H9 (cell line): ENCODE results near the gene PRR20D. TPM values are rescaled to one million over a fixed set of nuclear protein-coding genes. Genes with fewer than 3 reads are reported as not detected.

Experiments
- DNase-seq: peaks from one replicate; pipeline ENCODE4 v3.0.0-alpha.2; 2017
- H2AFZ ChIP-seq: one replicate; pipeline ENCODE4 v1.6.1; 2013; ENCODE audit warnings: mild to moderate bottlenecking, low read length, control low read depth, moderate library complexity
- H2AK5ac ChIP-seq: 2 replicates; pipeline ENCODE4 v1.6.1; 2013; ENCODE audit warnings: low read length, control low read depth, mixed read lengths; ENCODE audit not compliant: insufficient read length
- H2BK120ac ChIP-seq: one replicate; pipeline ENCODE4 v1.6.1; 2013; ENCODE audit warnings: low read depth, mild to moderate bottlenecking, low read length, control low read depth, inconsistent platforms; ENCODE audit not compliant: poor library complexity, severe bottlenecking
- H2BK12ac ChIP-seq: 2 replicates; pipeline ENCODE4 v1.6.1; 2013; ENCODE audit warnings: low read length, control low read depth, mixed read lengths, low read depth; ENCODE audit not compliant: insufficient read length
- H2BK15ac ChIP-seq: 2 replicates; pipeline ENCODE4 v1.6.1; 2013; ENCODE audit warnings: low read depth, low read length, control low read depth
- H2BK20ac ChIP-seq: one replicate; pipeline ENCODE4 v1.6.1; 2013; ENCODE audit warnings: low read depth, mild to moderate bottlenecking, low read length, control low read depth, inconsistent platforms; ENCODE audit not compliant: poor library complexity, severe bottlenecking
- H2BK5ac ChIP-seq: 2 replicates; pipeline ENCODE4 v1.6.1; 2013; ENCODE audit warnings: low read length, control low read depth, mixed read lengths; ENCODE audit not compliant: insufficient read length
- H3K14ac ChIP-seq: 2 replicates; pipeline ENCODE4 v1.6.1; 2013; ENCODE audit warnings: low read length, control low read depth; ENCODE audit not compliant: insufficient read depth
- H3K18ac ChIP-seq: 2 replicates; pipeline ENCODE4 v1.6.1; 2013; ENCODE audit warnings: low read depth, mild to moderate bottlenecking, mixed read lengths, low read length, control low read depth; ENCODE audit not compliant: insufficient read length
- H3K23ac ChIP-seq: 2 replicates; pipeline ENCODE4 v1.6.1; 2013; ENCODE audit warnings: low read length, control low read depth, mixed read lengths, low read depth; ENCODE audit not compliant: insufficient read length
- H3K23me2 ChIP-seq: 2 replicates; pipeline ENCODE4 v1.6.1; 2013; ENCODE audit warnings: low read depth, mild to moderate bottlenecking, mixed read lengths, low read length, control low read depth; ENCODE audit not compliant: insufficient read length, poor library complexity, severe bottlenecking
- H3K27ac ChIP-seq: 2 replicates; pipeline ENCODE4 v1.5.1; 2013; ENCODE audit warnings: low read length, control low read depth, mixed read lengths, low read depth; ENCODE audit not compliant: insufficient read length
- H3K27me3 ChIP-seq: 2 replicates; pipeline ENCODE4 v1.6.1; 2013; ENCODE audit warnings: low read length, control low read depth, inconsistent platforms; ENCODE audit not compliant: insufficient read depth
- H3K4ac ChIP-seq: 2 replicates; pipeline ENCODE4 v1.6.1; 2013; ENCODE audit warnings: low read depth, mild to moderate bottlenecking, control low read depth, inconsistent platforms, low read length, moderate library complexity
- H3K4me1 ChIP-seq: 2 replicates; pipeline ENCODE4 v1.6.1; 2013; ENCODE audit warnings: low read length, control low read depth, inconsistent platforms; ENCODE audit not compliant: insufficient read depth
- H3K4me2 ChIP-seq: 2 replicates; pipeline ENCODE4 v1.6.1; 2013; ENCODE audit warnings: low read length, control low read depth, mixed read lengths; ENCODE audit not compliant: insufficient read length, insufficient read depth
- H3K56ac ChIP-seq: 2 replicates; pipeline ENCODE4 v1.6.1; 2013; ENCODE audit warnings: low read depth, mild to moderate bottlenecking, mixed read lengths, low read length, control low read depth; ENCODE audit not compliant: insufficient read length
- H3K79me1 ChIP-seq: 2 replicates; pipeline ENCODE4 v1.6.1; 2013; ENCODE audit warnings: low read depth, mild to moderate bottlenecking, moderate library complexity, low read length, control low read depth, inconsistent platforms; ENCODE audit not compliant: insufficient read depth, poor library complexity, severe bottlenecking
- H3K79me2 ChIP-seq: 2 replicates; pipeline ENCODE4 v1.6.1; 2013; ENCODE audit warnings: low read length, control low read depth, inconsistent platforms; ENCODE audit not compliant: insufficient read depth
- H3K9ac ChIP-seq: 2 replicates; pipeline ENCODE4 v1.6.1; 2013; ENCODE audit warnings: low read length, control low read depth, mixed read lengths; ENCODE audit not compliant: insufficient read length; ENCODE audit errors: extremely low read depth
- H3K9me3 ChIP-seq: one replicate; pipeline ENCODE4 v1.6.1; 2013; ENCODE audit warnings: low read depth, low read length, inconsistent platforms; ENCODE audit not compliant: control insufficient read depth
- H3T11ph ChIP-seq: one replicate; pipeline ENCODE4 v1.6.1; 2013; ENCODE audit warnings: mild to moderate bottlenecking, low read length, control low read depth, inconsistent platforms
- H4K20me1 ChIP-seq: one replicate; pipeline ENCODE4 v1.6.1; 2013; ENCODE audit not compliant: control insufficient read depth, insufficient read length, insufficient read depth
- H4K5ac ChIP-seq: 2 replicates; pipeline ENCODE4 v1.6.1; 2013; ENCODE audit warnings: low read depth, mild to moderate bottlenecking, mixed read lengths, low read length, control low read depth; ENCODE audit not compliant: insufficient read length
- H4K8ac ChIP-seq: replicated peaks from 2 replicates; pipeline ENCODE4 v1.6.1; 2013; ENCODE audit warnings: low read length, control low read depth, mixed read lengths, low read depth; ENCODE audit not compliant: insufficient read length
- H4K91ac ChIP-seq: 2 replicates; pipeline ENCODE4 v1.6.1; 2013; ENCODE audit warnings: low read depth, mild to moderate bottlenecking, moderate library complexity, mixed read lengths, low read length, control low read depth; ENCODE audit not compliant: insufficient read length
- H3K27ac Mint-ChIP-seq, 3 experiments: 2 replicates in 2 of 3; 3 replicates in 1 of 3; pipeline ENCODE4 v1.8.0; 2020 to 2021; ENCODE audit warnings: mixed read lengths in 3 of 3, mild to moderate bottlenecking in 1 of 3, moderate library complexity in 1 of 3
- H3K27me3 Mint-ChIP-seq: 2 replicates; pipeline ENCODE4 v1.8.0; 2021; ENCODE audit warnings: low read depth, mild to moderate bottlenecking, moderate library complexity, mixed read lengths
- H3K36me3 Mint-ChIP-seq, 3 experiments: 2 replicates in 2 of 3; 3 replicates in 1 of 3; pipeline ENCODE4 v1.8.0; 2020 to 2021; ENCODE audit warnings: low read depth in 3 of 3, mixed read lengths in 3 of 3; ENCODE audit not compliant: insufficient read depth in 1 of 3
- H3K4me1 Mint-ChIP-seq, 2 experiments: 2 replicates each; pipeline ENCODE4 v1.8.0; 2020; ENCODE audit warnings: mixed read lengths in 2 of 2
- H3K4me3 Mint-ChIP-seq, 2 experiments: 2 replicates in 1 of 2; 3 replicates in 1 of 2; pipeline ENCODE4 v1.8.0; 2020 to 2021; ENCODE audit warnings: mild to moderate bottlenecking in 2 of 2, mixed read lengths in 2 of 2, moderate library complexity in 1 of 2
- H3K9me3 Mint-ChIP-seq, 2 experiments: 2 replicates in 1 of 2; 3 replicates in 1 of 2; pipeline ENCODE4 v1.8.0; 2020; ENCODE audit warnings: mild to moderate bottlenecking in 2 of 2, mixed read lengths in 2 of 2, moderate library complexity in 1 of 2
- WGBS: extraction: QIAGEN DNeasy Blood & Tissue Kit; methylation state at CpG from one replicate; pipeline ENCODE4 v1.1.7; 2013; ENCODE audit warnings: missing lambda C conversion rate, low lambda C conversion rate, mixed read lengths; ENCODE audit not compliant: insufficient read length; ENCODE audit errors: extremely low coverage; 5-methylcytosine and 5-hydroxymethylcytosine counted together
- total RNA-seq: library from RNA; stranded (reverse); gene quantifications from 2 replicates; pipeline ENCODE4 v1.2.1, GENCODE V29; 2021
- TF ChIP-seq, protein P1 (sequence below): fragments of 200-600 bp; sonication (generic); conservative IDR thresholded peaks from 3 replicates; pipeline ENCODE4 v1.8.0; 2021; ENCODE audit warnings: antibody characterized with exemption, mild to moderate bottlenecking

The PRR20D gene
- total RNA-seq, 1 experiment from 2014 or later: not detected

- Histone ChIP-seq H2AK5ac (no peak overlapping the region), H2BK15ac (no peak overlapping the region), H2BK5ac (no peak overlapping the region), H3K4me2 (no peak overlapping the region), H3K79me1 (no peaks in the 10 kb centered on the region), H2BK20ac (no peak overlapping the region), H4K8ac (no peak overlapping the region), H3K4me1 (no peaks in the 10 kb centered on the region), H3T11ph (no peak overlapping the region), H4K20me1 (no peaks in the 10 kb centered on the region), H3K79me2 (no peaks in the 10 kb centered on the region), H2BK12ac (no peak overlapping the region), H2AFZ (no peak overlapping the region), H4K5ac (no peak overlapping the region), H3K23ac (no peak overlapping the region), H3K23me2 (no peaks in the 10 kb centered on the region), H3K9me3 (no peaks in the 10 kb centered on the region), H3K27ac (no peak overlapping the region), H3K27me3 (no peaks in the 10 kb centered on the region), H3K56ac (no peak overlapping the region), H3K18ac (no peak overlapping the region), H4K91ac (no peak overlapping the region), H3K9ac (no peak overlapping the region), H3K4ac (no peak overlapping the region), H2BK120ac (no peak overlapping the region), H3K14ac (no peak overlapping the region)
- Mint-ChIP-seq H3K27ac (no peak overlapping the region), H3K4me3 (no peak overlapping the region), H3K27me3 (no peaks in the 10 kb centered on the region), H3K36me3 (no peaks in the 10 kb centered on the region; a peak in 1 of 7 replicates), H3K9me3 (0 out of 5 replicates have a peak, but pooled peaks cover 0 to 2% of the 10 kb centered on the region in 2 experiments), H3K4me1 (no peaks in the 10 kb centered on the region)
- TF ChIP-seq, protein P1, sequence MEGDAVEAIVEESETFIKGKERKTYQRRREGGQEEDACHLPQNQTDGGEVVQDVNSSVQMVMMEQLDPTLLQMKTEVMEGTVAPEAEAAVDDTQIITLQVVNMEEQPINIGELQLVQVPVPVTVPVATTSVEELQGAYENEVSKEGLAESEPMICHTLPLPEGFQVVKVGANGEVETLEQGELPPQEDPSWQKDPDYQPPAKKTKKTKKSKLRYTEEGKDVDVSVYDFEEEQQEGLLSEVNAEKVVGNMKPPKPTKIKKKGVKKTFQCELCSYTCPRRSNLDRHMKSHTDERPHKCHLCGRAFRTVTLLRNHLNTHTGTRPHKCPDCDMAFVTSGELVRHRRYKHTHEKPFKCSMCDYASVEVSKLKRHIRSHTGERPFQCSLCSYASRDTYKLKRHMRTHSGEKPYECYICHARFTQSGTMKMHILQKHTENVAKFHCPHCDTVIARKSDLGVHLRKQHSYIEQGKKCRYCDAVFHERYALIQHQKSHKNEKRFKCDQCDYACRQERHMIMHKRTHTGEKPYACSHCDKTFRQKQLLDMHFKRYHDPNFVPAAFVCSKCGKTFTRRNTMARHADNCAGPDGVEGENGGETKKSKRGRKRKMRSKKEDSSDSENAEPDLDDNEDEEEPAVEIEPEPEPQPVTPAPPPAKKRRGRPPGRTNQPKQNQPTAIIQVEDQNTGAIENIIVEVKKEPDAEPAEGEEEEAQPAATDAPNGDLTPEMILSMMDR: no peak
- no peak for DNase-seq
- WGBS: no CpG with 5 or more reads among the region's 4 CpGs
These were observed 22.8 kb upstream of the PRR20D start for GRCh38 chr13:57137585-57137984.
